ENCODE results near the gene INPP4A.

- TF ChIP-seq EP300 (IDR thresholded peaks at IDR 0.05) (no peak), POLR2A (IDR thresholded peaks at IDR 0.05) (no peak), POLR2AphosphoS5 (IDR thresholded peaks at IDR 0.05) (no peak)
- TF ChIP-seq, protein P1, sequence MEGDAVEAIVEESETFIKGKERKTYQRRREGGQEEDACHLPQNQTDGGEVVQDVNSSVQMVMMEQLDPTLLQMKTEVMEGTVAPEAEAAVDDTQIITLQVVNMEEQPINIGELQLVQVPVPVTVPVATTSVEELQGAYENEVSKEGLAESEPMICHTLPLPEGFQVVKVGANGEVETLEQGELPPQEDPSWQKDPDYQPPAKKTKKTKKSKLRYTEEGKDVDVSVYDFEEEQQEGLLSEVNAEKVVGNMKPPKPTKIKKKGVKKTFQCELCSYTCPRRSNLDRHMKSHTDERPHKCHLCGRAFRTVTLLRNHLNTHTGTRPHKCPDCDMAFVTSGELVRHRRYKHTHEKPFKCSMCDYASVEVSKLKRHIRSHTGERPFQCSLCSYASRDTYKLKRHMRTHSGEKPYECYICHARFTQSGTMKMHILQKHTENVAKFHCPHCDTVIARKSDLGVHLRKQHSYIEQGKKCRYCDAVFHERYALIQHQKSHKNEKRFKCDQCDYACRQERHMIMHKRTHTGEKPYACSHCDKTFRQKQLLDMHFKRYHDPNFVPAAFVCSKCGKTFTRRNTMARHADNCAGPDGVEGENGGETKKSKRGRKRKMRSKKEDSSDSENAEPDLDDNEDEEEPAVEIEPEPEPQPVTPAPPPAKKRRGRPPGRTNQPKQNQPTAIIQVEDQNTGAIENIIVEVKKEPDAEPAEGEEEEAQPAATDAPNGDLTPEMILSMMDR (IDR thresholded peaks at IDR 0.05), result no peak
Observed at GRCh38 chr2:98565286-98565860, 120.7 kb downstream of the INPP4A start.
